NCI-H128 (cell line): ENCODE measurements around the gene CDKN1A.
"Not testable (repeated sequence)": the region's sequence is repeated elsewhere in the genome, so short reads cannot be mapped to it uniquely, and the experiment has no call there.

Experiments
- DNase-seq: peaks from one replicate; lab custom pipeline; 2025; ENCODE audit not compliant: unreplicated experiment; lab: John Stamatoyannopoulos, UW

Gene CDKN1A

GRCh38 chr6:36719126-36719525 lies 40.6 kb downstream of the CDKN1A start:
- no peak for DNase-seq

GRCh38 chr6:36720251-36721141 lies 42.0 kb downstream of the CDKN1A start:
- no peak for DNase-seq

GRCh38 chr6:36721369-36722140 lies 43.0 kb downstream of the CDKN1A start:
- DNase-seq: no peak

- DNase-seq: no peak
Observed at GRCh38 chr6:36722365-36722764, 43.9 kb downstream of the CDKN1A start.

- no peak for DNase-seq
Observed at GRCh38 chr6:36722879-36723278, 44.4 kb downstream of the CDKN1A start.

- not testable (repeated sequence) for DNase-seq
Observed at GRCh38 chr6:36723992-36724391, 45.5 kb downstream of the CDKN1A start.

- no peak for DNase-seq
Observed at GRCh38 chr6:36724514-36725390, 46.2 kb downstream of the CDKN1A start.

- no peak for DNase-seq
Observed at GRCh38 chr6:36725581-36725980, 47.1 kb downstream of the CDKN1A start.

GRCh38 chr6:36727505-36728021 lies 49.0 kb downstream of the CDKN1A start:
- no peak for DNase-seq

GRCh38 chr6:36728289-36729160 lies 50.0 kb downstream of the CDKN1A start:
- DNase-seq: no peak

- DNase-seq: no peak
Observed at GRCh38 chr6:36729161-36729524, 50.6 kb downstream of the CDKN1A start.

- no peak for DNase-seq
Observed at GRCh38 chr6:36730424-36731380, 52.2 kb downstream of the CDKN1A start.

- DNase-seq: no peak
Observed at GRCh38 chr6:36731622-36732310, 53.3 kb downstream of the CDKN1A start.

GRCh38 chr6:36733300-36733699 lies 54.8 kb downstream of the CDKN1A start:
- no peak for DNase-seq

- DNase-seq: no peak
Observed at GRCh38 chr6:36734486-36735060, 56.1 kb downstream of the CDKN1A start.

GRCh38 chr6:36735110-36736071 lies 56.9 kb downstream of the CDKN1A start:
- no peak for DNase-seq
